Dedifferentiated amniotic fluid mesenchymal stem cell (primary cell): ENCODE results near the gene BMP2K.
A peak's percentile ranks its signal among the peaks of the same experiment; 100 is the strongest.
"Not testable (repeated sequence)": the region's sequence is repeated elsewhere in the genome, so short reads cannot be mapped to it uniquely, and the experiment has no call there.

Experiments
- DNase-seq: peaks from one replicate; pipeline ENCODE4 v3.0.0-alpha.2; 2016; ENCODE audit errors: extremely low spot score

Gene BMP2K

GRCh38 chr4:78863254-78863869 lies 87.2 kb downstream of the BMP2K start:
- no peak for DNase-seq

GRCh38 chr4:78863991-78864390 lies 87.8 kb downstream of the BMP2K start:
- no peak for DNase-seq

GRCh38 chr4:78864405-78865024 lies 88.4 kb downstream of the BMP2K start:
- peak; percentile 89 for DNase-seq

GRCh38 chr4:78865451-78865850 lies 89.3 kb downstream of the BMP2K start:
- no peak for DNase-seq

- DNase-seq = not testable (repeated sequence)
These were observed 92.6 kb downstream of the BMP2K start for GRCh38 chr4:78868712-78869111.

- no peak for DNase-seq
These were observed 93.9 kb downstream of the BMP2K start for GRCh38 chr4:78870056-78870455.

GRCh38 chr4:78876568-78877320 lies 100.6 kb downstream of the BMP2K start:
- DNase-seq = no peak

GRCh38 chr4:78878031-78878430 lies 101.9 kb downstream of the BMP2K start:
- DNase-seq = no peak

- DNase-seq = no peak
These were observed 104.8 kb downstream of the BMP2K start for GRCh38 chr4:78880874-78881492.

- DNase-seq = no peak
These were observed 109.4 kb downstream of the BMP2K start for GRCh38 chr4:78885598-78885997.

- no peak for DNase-seq
These were observed 113.8 kb downstream of the BMP2K start for GRCh38 chr4:78889955-78890354.

- no peak for DNase-seq
These were observed 123.2 kb downstream of the BMP2K start for GRCh38 chr4:78899302-78899701.

- no peak for DNase-seq
These were observed 125.7 kb downstream of the BMP2K start for GRCh38 chr4:78901882-78902281.

- no peak for DNase-seq
These were observed 126.1 kb downstream of the BMP2K start for GRCh38 chr4:78902298-78902697.

- no peak for DNase-seq
These were observed 128.0 kb downstream of the BMP2K start for GRCh38 chr4:78904143-78904542.

GRCh38 chr4:78907638-78908037 lies 131.5 kb downstream of the BMP2K start:
- DNase-seq = no peak

- DNase-seq = not testable (repeated sequence)
These were observed 132.8 kb downstream of the BMP2K start for GRCh38 chr4:78908974-78909373.

GRCh38 chr4:78910612-78911011 lies 134.5 kb downstream of the BMP2K start:
- no peak for DNase-seq

GRCh38 chr4:78922207-78922606 lies 146.1 kb downstream of the BMP2K start:
- DNase-seq = no peak

- DNase-seq = no peak
These were observed 147.5 kb downstream of the BMP2K start for GRCh38 chr4:78923464-78924312.

- no peak for DNase-seq
These were observed 150.7 kb downstream of the BMP2K start for GRCh38 chr4:78926826-78927225.

- no peak for DNase-seq
These were observed 152.7 kb downstream of the BMP2K start for GRCh38 chr4:78928835-78929234.
